ENCODE results near the gene TRIM2.

Gene TRIM2

GRCh38 chr4:153344131-153345011, 140.1 kb downstream of the TRIM2 start, which contains the start of gene MND1:
MND1 (plus strand) TSS chr4:153344688; CDS start chr4:153344738, 50 bp downstream.
- DNase-seq = peak; percentile 95

GRCh38 chr4:153345012-153345981, 141.1 kb downstream of the TRIM2 start:
- DNase-seq = peak; percentile 77

GRCh38 chr4:153346031-153346430, 141.8 kb downstream of the TRIM2 start:
- DNase-seq = no peak

GRCh38 chr4:153346563-153346962, 142.3 kb downstream of the TRIM2 start:
- DNase-seq = no peak

GRCh38 chr4:153347117-153347516, 142.9 kb downstream of the TRIM2 start:
- no peak for DNase-seq

- DNase-seq = no peak
Observed at GRCh38 chr4:153348006-153348405, 143.8 kb downstream of the TRIM2 start.

GRCh38 chr4:153349206-153349805, 145.1 kb downstream of the TRIM2 start:
- DNase-seq = no peak

GRCh38 chr4:153362184-153362583, 157.9 kb downstream of the TRIM2 start:
- DNase-seq = no peak

GRCh38 chr4:153364061-153364460, 159.8 kb downstream of the TRIM2 start:
- DNase-seq = no peak

- no peak for DNase-seq
Observed at GRCh38 chr4:153365003-153365402, 160.8 kb downstream of the TRIM2 start.

GRCh38 chr4:153366486-153366885, 162.2 kb downstream of the TRIM2 start:
- DNase-seq = no peak

GRCh38 chr4:153367092-153367491, 162.8 kb downstream of the TRIM2 start:
- no peak for DNase-seq

GRCh38 chr4:153369021-153369420, 164.8 kb downstream of the TRIM2 start:
- DNase-seq = no peak

- DNase-seq = no peak
Observed at GRCh38 chr4:153371701-153372234, 167.5 kb downstream of the TRIM2 start.

- no peak for DNase-seq
Observed at GRCh38 chr4:153372967-153373562, 168.8 kb downstream of the TRIM2 start.

- no peak for DNase-seq
Observed at GRCh38 chr4:153374442-153374841, 170.2 kb downstream of the TRIM2 start.

- no peak for DNase-seq
Observed at GRCh38 chr4:153375303-153375702, 171.1 kb downstream of the TRIM2 start.

GRCh38 chr4:153383131-153383530, 178.9 kb downstream of the TRIM2 start:
- no peak for DNase-seq

GRCh38 chr4:153384160-153384559, 179.9 kb downstream of the TRIM2 start:
- DNase-seq = no peak

GRCh38 chr4:153385784-153386183, 181.5 kb downstream of the TRIM2 start:
- no peak for DNase-seq

GRCh38 chr4:153387981-153388380, 183.7 kb downstream of the TRIM2 start:
- no peak for DNase-seq
